Liver (tissue), 9 donors: Measurements from ENCODE around the gene AGPAT3. TPM values are rescaled to one million over a fixed set of nuclear protein-coding genes. Genes with fewer than 3 reads are reported as not detected.
A peak's percentile ranks its signal among the peaks of the same experiment; 100 is the strongest.

Experiments
- DNase-seq: peaks from one replicate; pipeline ENCODE4 v3.0.0-alpha.2; 2017; ENCODE audit warnings: low spot score
- H3K27ac ChIP-seq, 2 donors: one replicate each; pipeline ENCODE4 v1.7.0; 2013; ENCODE audit warnings: inconsistent platforms in 2 of 2, low read length in 2 of 2, control low read depth in 1 of 2, low read depth in 1 of 2, mild to moderate bottlenecking in 1 of 2
- H3K27me3 ChIP-seq, 4 donors: one replicate each; pipeline versions ENCODE4 v1.6.1 to v1.7.0; 2013; ENCODE audit warnings: low read length in 3 of 4, inconsistent platforms in 1 of 4, mild to moderate bottlenecking in 1 of 4, moderate library complexity in 1 of 4; ENCODE audit not compliant: control insufficient read depth in 4 of 4, insufficient read depth in 4 of 4
- H3K36me3 ChIP-seq, 4 donors: one replicate each; pipeline versions ENCODE4 v1.6.1 to v1.7.0; 2013; ENCODE audit warnings: low read length in 3 of 4, mild to moderate bottlenecking in 3 of 4, low read depth in 1 of 4, moderate library complexity in 1 of 4; ENCODE audit not compliant: control insufficient read depth in 4 of 4, insufficient read depth in 3 of 4
- H3K4me1 ChIP-seq, 4 donors: one replicate each; pipeline versions ENCODE4 v1.6.1 to v1.7.0; 2013; ENCODE audit warnings: low read length in 3 of 4, mild to moderate bottlenecking in 3 of 4, moderate library complexity in 1 of 4; ENCODE audit not compliant: control insufficient read depth in 4 of 4, insufficient read depth in 4 of 4
- H3K4me3 ChIP-seq, 3 donors: one replicate each; pipeline versions ENCODE4 v1.6.1 to v1.7.0; 2013; ENCODE audit warnings: low read length in 3 of 3, control low read depth in 1 of 3, low read depth in 1 of 3, mild to moderate bottlenecking in 1 of 3
- H3K9ac ChIP-seq, 2 donors: one replicate each; pipeline ENCODE4 v1.7.0; 2013; ENCODE audit warnings: low read length in 2 of 2, mild to moderate bottlenecking in 2 of 2, moderate library complexity in 2 of 2, control low read depth in 1 of 2, low read depth in 1 of 2
- H3K9me3 ChIP-seq, 4 donors: one replicate each; pipeline versions ENCODE4 v1.6.1 to v1.7.0; 2013; ENCODE audit warnings: low read length in 3 of 4; ENCODE audit not compliant: control insufficient read depth in 4 of 4
- CTCF ChIP-seq: fragments of 150-350 bp; IDR thresholded peaks from 2 replicates; pipeline ENCODE4 v1.5.1; 2017; ENCODE audit warnings: improper control_type of control experiment, low read depth, low read length; ENCODE audit not compliant: missing input control
- HNF4A ChIP-seq, 2 donors: conservative IDR thresholded peaks; 2 replicates each; pipeline ENCODE4 v1.6.1; 2016; ENCODE audit warnings: antibody characterized with exemption in 2 of 2, mild to moderate bottlenecking in 2 of 2
- JUND ChIP-seq, 2 donors: IDR thresholded peaks; 2 replicates each; pipeline ENCODE4 v1.6.1; 2016; ENCODE audit warnings: antibody characterized with exemption in 2 of 2
- RAD21 ChIP-seq, 2 donors: IDR thresholded peaks; 2 replicates each; pipeline ENCODE4 v1.6.1; 2016; ENCODE audit warnings: antibody characterized with exemption in 2 of 2, mild to moderate bottlenecking in 2 of 2
- REST ChIP-seq: IDR thresholded peaks from 2 replicates; pipeline ENCODE4 v1.6.1; 2016; ENCODE audit warnings: antibody characterized with exemption, mild to moderate bottlenecking
- RXRA ChIP-seq, 2 donors: IDR thresholded peaks; 2 replicates each; pipeline ENCODE4 v1.6.1; 2017 to 2018; ENCODE audit warnings: antibody characterized with exemption in 2 of 2, mild to moderate bottlenecking in 1 of 2
- TAF1 ChIP-seq: conservative IDR thresholded peaks from 2 replicates; pipeline ENCODE4 v1.6.1; 2016; ENCODE audit warnings: antibody characterized with exemption, mild to moderate bottlenecking
- ZBTB33 ChIP-seq: IDR thresholded peaks from 2 replicates; pipeline ENCODE4 v1.6.1; 2016; ENCODE audit warnings: antibody characterized with exemption
- WGBS: extraction: QIAGEN DNeasy Blood & Tissue Kit; methylation state at CpG from one replicate; pipeline ENCODE4 v1.1.7; 2013; 5-methylcytosine and 5-hydroxymethylcytosine counted together
- polyA plus RNA-seq, 2 donors: library from polyadenylated mRNA; stranded (reverse) in 1 of 2; unstranded in 1 of 2; fragments of 200-250 nt in 1 of 2; fragments of >200 nt in 1 of 2; fragmentation: Nextera tagmentation in 1 of 2; extraction: Ambion mirVana in 1 of 2; gene quantifications; one replicate each; pipeline versions ENCODE4 v1.2.1 to v1.2.3, GENCODE V29; 2013 to 2015
- total RNA-seq, 2 donors: library from RNA; depleted of rRNA; stranded (reverse); fragments of >200 nt; gene quantifications; one replicate each; pipeline ENCODE4 v1.2.3, GENCODE V29; 2014
- donor health status: healthy.
- donor health status: healthy.
- donor health status: healthy.
- donor health status: healthy.
- donor health status: healthy.

Gene AGPAT3
- total and polyA plus RNA-seq, 4 donors = 32.3 to 148 (median 59.8) TPM

- Histone ChIP-seq H3K36me3 (no peaks in the 10 kb centered on the region), H3K4me3 (no peak overlapping the region), H3K27ac (no peak overlapping the region), H3K9me3 (no peaks in the 10 kb centered on the region), H3K27me3 (no peaks in the 10 kb centered on the region), H3K9ac (no peak overlapping the region), H3K4me1 (peaks cover 11 to 29% (median 21%) of the 10 kb centered on the region in 4 donors)
- peak; percentile 14 for DNase-seq
- no peak for TF ChIP-seq TAF1
- no peak for TF ChIP-seq HNF4A (conservative IDR thresholded peaks at IDR 0.05)
- 96% methylated on average over 8 of the region's 8 CpGs for WGBS
Observed at GRCh38 chr21:44019568-44019958, 154.5 kb downstream of the AGPAT3 start.

GRCh38 chr21:44020551-44020950, 155.5 kb downstream of the AGPAT3 start:
- no peaks in the 10 kb centered on the region for H3K36me3 ChIP-seq
- WGBS = 93% methylated on average over 4 of the region's 4 CpGs
- TF ChIP-seq ZBTB33 (no peak), JUND (IDR thresholded peaks at IDR 0.05) (no peak), RXRA (IDR thresholded peaks at IDR 0.05) (no peak), HNF4A (conservative IDR thresholded peaks at IDR 0.05) (no peak)
- peak; percentile 13 for DNase-seq
- H3K9ac ChIP-seq = no peak overlapping the region
- H3K27ac ChIP-seq = no peak overlapping the region
- H3K9me3 ChIP-seq = no peaks in the 10 kb centered on the region
- H3K4me3 ChIP-seq = no peak overlapping the region
- H3K4me1 ChIP-seq = peaks cover 11 to 31% (median 18%) of the 10 kb centered on the region in 4 donors
- H3K27me3 ChIP-seq = no peaks in the 10 kb centered on the region

- H3K27ac ChIP-seq = no peak overlapping the region
- peaks cover 7 to 26% (median 16%) of the 10 kb centered on the region in 4 donors for H3K4me1 ChIP-seq
- no peak for DNase-seq
- no peak overlapping the region for H3K4me3 ChIP-seq
- H3K36me3 ChIP-seq = no peaks in the 10 kb centered on the region
- H3K9ac ChIP-seq = no peak overlapping the region
- TF ChIP-seq REST (no peak), RAD21 (IDR thresholded peaks at IDR 0.05) (no peak), CTCF (no peak), ZBTB33 (no peak)
- WGBS = 59% methylated on average over 1 of the region's 1 CpG
- no peaks in the 10 kb centered on the region for H3K27me3 ChIP-seq
- H3K9me3 ChIP-seq = no peaks in the 10 kb centered on the region
Observed at GRCh38 chr21:44021064-44021463, 156.0 kb downstream of the AGPAT3 start.
